SKM-1 treated with dmso at 0.1 percent for 144 hours (cell line): ENCODE measurements around the gene ACAD11.
A peak's percentile ranks its signal among the peaks of the same experiment; 100 is the strongest.
"Not testable (repeated sequence)": the region's sequence is repeated elsewhere in the genome, so short reads cannot be mapped to it uniquely, and the experiment has no call there.

Experiments used
- DNase-seq: peaks from one replicate; lab custom pipeline; 2025; ENCODE audit not compliant: unreplicated experiment; lab: John Stamatoyannopoulos, UW

The ACAD11 gene

DNA sequence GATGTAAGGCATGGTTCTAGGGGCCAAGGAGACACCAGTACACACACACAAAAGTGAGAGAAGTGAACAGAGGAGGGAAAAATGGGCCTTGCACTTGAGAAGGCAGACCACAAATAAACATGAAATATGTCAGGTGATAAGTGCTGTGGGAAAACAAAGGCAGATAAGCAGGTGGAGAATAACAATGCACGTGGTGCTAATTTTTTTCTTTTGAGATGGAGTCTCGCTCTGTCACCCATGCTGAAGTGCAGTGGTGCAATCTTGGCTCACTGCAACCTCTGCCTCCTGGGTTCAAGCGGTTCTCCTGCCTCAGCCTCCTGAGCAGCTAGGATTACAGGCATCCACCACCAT, 103.6 kb downstream of the ACAD11 start:
- not testable (repeated sequence) for DNase-seq

DNA sequence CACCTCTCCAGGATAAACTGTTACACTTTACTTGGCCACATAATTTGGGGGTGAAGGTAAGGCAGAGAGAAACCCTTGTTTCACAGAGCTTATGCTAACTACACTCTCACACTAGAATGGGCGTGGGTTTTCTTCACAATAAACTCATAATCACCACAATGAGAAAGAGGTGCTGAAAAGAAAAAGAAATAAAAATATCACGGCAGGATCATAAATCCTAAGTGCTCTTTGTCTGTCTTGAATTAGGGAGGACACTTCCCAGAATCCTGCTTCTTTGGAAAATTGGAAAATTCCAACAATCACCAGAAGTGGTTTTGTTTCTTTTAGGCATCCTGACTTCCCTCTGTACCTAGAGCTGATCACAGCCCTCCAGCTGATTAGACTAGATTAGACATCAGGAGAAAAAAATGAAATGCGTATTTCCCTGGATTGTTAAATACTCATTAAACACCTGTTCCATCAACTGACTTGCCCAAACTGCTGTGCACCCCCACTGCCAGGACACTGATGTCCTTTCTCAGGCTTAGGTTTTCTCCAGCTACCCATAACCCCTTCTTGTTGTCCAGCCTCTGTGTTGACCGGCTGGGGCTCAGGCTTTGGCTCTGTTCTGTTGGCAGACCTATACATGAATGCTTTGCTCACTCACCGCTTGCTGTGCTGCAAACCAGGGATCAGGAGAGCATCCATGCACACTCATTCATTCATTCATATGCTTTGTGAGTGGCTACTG, 104.1 kb downstream of the ACAD11 start:
- DNase-seq, result no peak

- no peak for DNase-seq
Observed at GRCh38 chr3:132554437-132554836, 105.2 kb downstream of the ACAD11 start.

DNA sequence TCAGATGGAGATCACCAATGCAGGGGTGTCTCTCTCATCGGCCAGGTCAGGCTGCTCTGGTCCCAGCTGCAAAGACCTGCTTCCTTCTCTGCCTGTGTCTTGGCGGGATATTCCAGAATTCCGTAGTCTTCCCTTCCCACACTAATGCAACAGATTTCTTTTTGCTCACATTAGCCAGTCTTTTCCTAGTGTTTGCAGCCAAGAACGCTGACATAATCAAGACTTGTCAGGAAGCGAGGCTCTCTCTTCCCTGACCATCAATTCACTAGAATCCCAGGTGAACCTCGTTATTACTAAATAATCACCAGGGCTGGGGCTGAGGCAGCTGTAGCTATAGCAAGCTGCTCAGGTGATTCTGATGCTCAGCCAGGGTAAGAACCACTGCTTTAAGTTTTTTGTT, 105.8 kb downstream of the ACAD11 start:
- DNase-seq, result no peak

- peak; percentile 20 for DNase-seq
Observed at GRCh38 chr3:132550579-132551305, 108.9 kb downstream of the ACAD11 start.

DNA sequence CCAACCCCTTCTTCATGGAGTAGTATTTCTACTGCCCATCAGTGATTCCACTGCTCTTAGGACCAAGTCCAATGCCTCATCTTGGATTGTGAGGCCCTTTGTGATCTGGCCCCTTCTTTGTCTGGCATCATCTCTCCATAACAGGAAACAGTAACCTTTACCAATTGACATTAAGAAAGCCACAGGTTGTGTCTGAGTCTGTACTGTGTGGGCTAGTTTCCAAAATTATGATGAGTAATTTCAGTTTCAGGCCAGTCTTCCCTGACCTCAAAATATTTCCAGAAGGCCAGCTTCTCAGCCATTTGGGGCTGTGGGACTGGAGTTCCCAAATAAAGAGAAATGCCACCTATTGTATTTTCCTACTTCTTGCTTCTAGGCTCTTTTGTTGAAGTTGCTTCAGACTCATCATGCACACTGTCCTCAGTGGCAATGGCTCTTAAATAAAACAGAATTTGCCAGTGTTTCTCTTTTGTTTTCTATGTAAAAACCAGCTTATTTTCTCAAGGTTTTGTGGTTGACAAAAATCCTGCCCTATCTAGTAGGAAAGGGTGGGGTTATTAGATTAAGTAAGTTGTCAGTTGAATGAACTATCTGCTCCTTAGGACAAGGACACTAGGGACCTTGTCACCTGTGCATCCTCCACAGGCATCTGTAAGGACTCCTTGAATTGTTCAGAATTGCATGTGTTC, 109.6 kb downstream of the ACAD11 start:
- no peak for DNase-seq

DNA sequence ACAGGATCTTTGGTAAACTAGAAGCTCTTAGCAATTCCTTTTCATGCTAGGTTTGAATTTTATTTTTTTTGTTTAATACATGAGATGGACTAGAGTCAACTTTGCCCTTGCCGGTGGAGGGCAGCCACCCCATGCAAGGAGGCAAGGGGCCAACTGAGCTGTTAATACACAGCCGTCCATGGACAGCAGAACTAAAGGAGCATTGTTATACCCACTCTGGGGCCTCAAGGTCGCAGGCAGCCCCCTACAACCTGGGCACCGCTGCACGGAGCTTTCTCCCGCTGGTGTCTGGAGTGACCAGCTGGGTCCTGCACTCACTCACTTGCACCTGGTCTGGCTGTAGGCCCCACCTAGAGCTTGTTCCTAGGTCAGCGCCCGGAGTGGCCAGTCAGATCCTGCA, 110.4 kb downstream of the ACAD11 start:
- DNase-seq, result no peak

DNA sequence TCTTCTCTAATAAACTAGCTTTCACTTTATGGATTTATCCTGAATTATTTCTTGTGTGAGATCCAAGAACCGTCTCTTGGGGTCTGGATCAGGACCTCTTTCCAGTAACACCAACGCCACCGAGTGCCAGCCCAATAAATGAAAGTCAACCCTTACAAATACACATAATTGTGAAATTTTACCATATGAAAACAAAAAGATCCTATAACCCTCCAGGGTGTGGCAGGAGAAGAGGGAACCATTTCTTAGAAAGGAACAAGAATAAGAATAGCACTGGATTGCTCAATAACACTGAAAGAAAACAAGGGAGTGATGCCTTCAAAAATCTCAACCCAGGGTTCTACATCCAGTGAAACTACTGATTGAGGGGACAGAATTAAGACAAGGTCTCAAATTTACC, 114.1 kb downstream of the ACAD11 start:
- DNase-seq, result peak; percentile 26

- no peak for DNase-seq
Observed at GRCh38 chr3:132544130-132544529, 115.5 kb downstream of the ACAD11 start.

DNA sequence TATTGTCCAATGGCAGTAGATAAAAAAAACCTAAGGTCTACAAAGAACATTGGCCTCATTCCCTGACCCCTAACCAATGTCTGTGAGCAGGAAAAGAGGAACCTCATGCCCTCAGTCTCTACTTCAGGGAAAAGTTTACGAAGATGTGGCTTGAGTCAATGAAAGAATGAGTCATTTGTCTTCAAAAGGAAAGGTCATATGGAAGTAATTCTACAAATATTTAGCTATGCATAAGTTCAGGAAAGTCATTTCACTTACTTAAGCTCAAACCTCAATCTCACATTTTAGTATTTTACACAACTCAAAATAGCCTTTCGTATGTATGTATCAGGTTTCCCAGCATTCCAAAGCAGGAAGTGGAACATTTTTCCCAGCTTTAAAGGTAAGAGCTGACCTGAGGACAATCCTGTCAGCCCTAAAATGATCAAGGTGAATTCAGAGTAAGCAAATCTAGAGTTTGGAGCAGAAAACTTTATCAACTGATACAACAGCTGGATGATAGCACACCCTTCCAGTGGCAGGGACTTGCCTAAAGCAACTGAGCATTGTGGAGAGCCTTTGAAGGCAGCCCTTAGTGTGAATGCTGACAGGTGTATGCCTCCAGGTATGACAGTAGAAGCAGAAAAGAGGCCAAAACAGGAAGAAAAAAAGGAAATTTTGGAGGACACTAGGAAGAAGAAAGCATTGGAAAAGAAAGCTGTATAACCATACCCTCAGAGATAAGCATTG, 116.4 kb downstream of the ACAD11 start:
- peak; percentile 68 for DNase-seq

GRCh38 chr3:132542577-132542976, 117.0 kb downstream of the ACAD11 start:
- DNase-seq, result no peak

DNA sequence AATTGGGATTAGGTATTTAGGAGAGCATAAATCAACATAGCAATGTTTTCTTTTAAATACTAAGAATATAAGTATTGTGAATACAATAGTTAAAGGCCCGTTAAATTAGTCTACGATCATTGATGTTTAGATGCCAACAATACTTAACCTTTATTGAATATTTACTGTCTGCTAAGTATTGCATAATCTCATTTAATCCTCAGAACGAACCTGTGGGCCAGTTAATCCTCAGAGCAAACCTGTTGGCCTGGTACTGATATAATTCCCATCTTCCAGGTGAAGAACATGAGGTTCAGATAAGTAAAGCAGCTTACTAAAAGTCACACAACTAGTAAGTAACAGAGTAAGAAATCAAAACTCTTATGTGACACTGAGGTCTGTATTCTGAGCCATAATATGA, 119.9 kb downstream of the ACAD11 start:
- no peak for DNase-seq

DNA sequence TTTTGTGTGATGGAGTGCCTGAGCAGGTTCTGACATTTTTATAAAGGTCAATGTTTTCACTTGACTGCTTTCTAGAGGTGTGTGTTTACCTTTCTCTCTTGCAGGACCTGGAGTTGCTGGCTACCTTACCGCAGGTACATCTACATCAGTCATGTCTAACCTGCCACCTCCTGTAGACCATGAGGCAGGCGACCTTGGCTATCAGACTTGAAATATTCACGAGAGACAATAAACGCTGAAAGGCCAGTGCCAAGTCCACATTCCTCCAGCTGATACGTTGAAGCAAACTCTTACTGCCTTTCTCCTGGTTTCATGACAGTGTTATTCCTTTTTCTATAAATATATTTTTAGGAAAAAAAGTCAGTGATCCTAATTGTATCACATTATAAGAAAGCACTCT, 121.5 kb downstream of the ACAD11 start:
- DNase-seq, result no peak

DNA sequence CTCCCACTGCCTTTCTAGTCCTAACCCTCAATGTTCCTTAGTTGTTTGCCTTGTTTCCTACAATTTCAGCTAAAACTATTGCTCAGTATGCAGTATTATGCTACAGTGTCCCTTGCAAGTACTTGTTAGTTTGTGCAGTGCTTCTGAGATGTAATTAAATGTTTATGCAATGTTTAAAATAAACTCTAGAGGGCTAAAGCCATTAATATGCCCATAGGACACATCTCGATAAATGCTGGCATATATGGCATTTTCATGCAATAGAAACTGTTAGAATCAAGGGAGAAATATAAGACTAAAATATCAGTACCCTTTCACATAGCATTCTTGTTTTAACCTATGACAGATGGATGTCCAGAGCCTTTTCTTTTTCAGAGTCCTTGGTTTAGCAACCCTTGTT, 122.3 kb downstream of the ACAD11 start:
- no peak for DNase-seq

- DNase-seq, result no peak
Observed at GRCh38 chr3:132536442-132537153, 123.0 kb downstream of the ACAD11 start.

GRCh38 chr3:132535575-132536441, 123.8 kb downstream of the ACAD11 start:
- peak; percentile 37 for DNase-seq

- DNase-seq, result no peak
Observed at GRCh38 chr3:132530624-132531023, 129.0 kb downstream of the ACAD11 start.

DNA sequence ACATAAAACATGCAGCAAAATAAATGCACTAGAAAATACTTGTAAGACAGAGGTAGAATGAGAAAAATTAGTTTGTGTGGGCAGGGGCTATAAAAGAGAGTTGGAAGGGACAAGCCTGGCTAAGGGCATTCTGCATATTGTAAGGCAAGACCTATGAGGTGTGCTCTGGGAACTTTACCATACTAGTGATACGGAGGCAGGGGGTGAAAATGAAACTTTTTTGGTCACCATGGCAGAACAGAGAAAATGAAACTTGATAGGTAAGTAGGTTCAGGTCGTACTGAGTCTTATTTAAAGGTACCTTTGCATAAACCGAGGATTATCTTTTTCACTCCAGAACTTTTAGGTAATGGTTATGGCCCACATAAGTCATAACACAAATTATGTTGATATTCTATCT, 137.3 kb downstream of the ACAD11 start:
- DNase-seq, result no peak

GRCh38 chr3:132521901-132522300, 137.7 kb downstream of the ACAD11 start:
- no peak for DNase-seq

GRCh38 chr3:132519914-132520313, 139.7 kb downstream of the ACAD11 start:
- DNase-seq, result no peak
